GM12878 (cell line): ENCODE results near the gene SORBS2. TPM values are rescaled to one million over a fixed set of nuclear protein-coding genes. Genes with fewer than 3 reads are reported as not detected.
A peak's percentile ranks its signal among the peaks of the same experiment; 100 is the strongest.

Experiments used
- HDGF ChIP-seq: fragments of 450-650 bp; IDR thresholded peaks from 2 replicates; pipeline ENCODE4 v1.6.1; 2016; ENCODE audit warnings: antibody characterized with exemption
- MEF2A ChIP-seq: IDR thresholded peaks from 2 replicates; pipeline ENCODE4 v1.6.1; 2011; ENCODE audit warnings: low read depth, mild to moderate bottlenecking, low read length, moderate library complexity; ENCODE audit not compliant: insufficient read depth
- PML ChIP-seq: IDR thresholded peaks from 2 replicates; pipeline ENCODE4 v1.6.1; 2012; ENCODE audit warnings: low read length, inconsistent platforms
- RB1 ChIP-seq: fragments of 450-650 bp; formaldehyde crosslinking; IDR thresholded peaks from 2 replicates; pipeline ENCODE4 v1.6.1; 2017; ENCODE audit warnings: mild to moderate bottlenecking, borderline replicate concordance
- RUNX3 ChIP-seq: IDR thresholded peaks from 2 replicates; pipeline ENCODE4 v1.6.1; 2012; ENCODE audit warnings: low read length, inconsistent platforms
- TBL1XR1 ChIP-seq: IDR thresholded peaks from 2 replicates; pipeline ENCODE4 v1.6.1; 2012; ENCODE audit warnings: low read depth, low read length, improper control_type of control experiment
- USF2 ChIP-seq: IDR thresholded peaks from 2 replicates; pipeline ENCODE4 v1.6.1; 2011; ENCODE audit warnings: low read depth, low read length, improper control_type of control experiment, borderline replicate concordance
- polyA plus RNA-seq, 11 experiments: library from polyadenylated mRNA; depleted of rRNA in 4 of 11; unstranded in 6 of 11; stranded (reverse) in 5 of 11; fragments of >200 nt; fragmentation: Nextera tagmentation in 4 of 11; fragmentation: Illumina TruSeq in 1 of 11; extraction: Ambion mirVana in 4 of 11; extraction: Trizol in 1 of 11; gene quantifications; 1 replicate in 1 of 11; 2 replicates in 10 of 11; pipeline versions ENCODE4 v1.2.1 to v1.2.3, GENCODE V29; 2011 to 2016; ENCODE audit warnings: inconsistent platforms in 2 of 11, missing spikeins in 2 of 11, low read depth in 1 of 11
- total RNA-seq, 4 experiments: library from RNA; depleted of rRNA in 3 of 4; stranded (reverse); fragments of >200 nt in 3 of 4; fragmentation: Illumina TruSeq in 1 of 4; extraction: Trizol in 1 of 4; gene quantifications; 2 replicates each; pipeline versions ENCODE4 v1.2.1 to v1.2.3, GENCODE V29; 2013 to 2021
- TF ChIP-seq, protein P1 (sequence below): fragments of 450-650 bp; IDR thresholded peaks from 2 replicates; pipeline ENCODE4 v1.6.1; 2017; ENCODE audit warnings: mild to moderate bottlenecking, low read depth, inconsistent platforms; ENCODE audit not compliant: poor library complexity, severe bottlenecking
- TF ChIP-seq, protein P2 (sequence below): fragments of 450-650 bp; IDR thresholded peaks from 2 replicates; pipeline ENCODE4 v1.6.1; 2016; ENCODE audit warnings: mild to moderate bottlenecking

Gene SORBS2
- total and polyA plus RNA-seq, 10 of the 15 experiments (the other 5 are each of a cell fraction or from before 2014, with no cell fraction given) = 0.06 to 3.0 (median 0.79) TPM

DNA sequence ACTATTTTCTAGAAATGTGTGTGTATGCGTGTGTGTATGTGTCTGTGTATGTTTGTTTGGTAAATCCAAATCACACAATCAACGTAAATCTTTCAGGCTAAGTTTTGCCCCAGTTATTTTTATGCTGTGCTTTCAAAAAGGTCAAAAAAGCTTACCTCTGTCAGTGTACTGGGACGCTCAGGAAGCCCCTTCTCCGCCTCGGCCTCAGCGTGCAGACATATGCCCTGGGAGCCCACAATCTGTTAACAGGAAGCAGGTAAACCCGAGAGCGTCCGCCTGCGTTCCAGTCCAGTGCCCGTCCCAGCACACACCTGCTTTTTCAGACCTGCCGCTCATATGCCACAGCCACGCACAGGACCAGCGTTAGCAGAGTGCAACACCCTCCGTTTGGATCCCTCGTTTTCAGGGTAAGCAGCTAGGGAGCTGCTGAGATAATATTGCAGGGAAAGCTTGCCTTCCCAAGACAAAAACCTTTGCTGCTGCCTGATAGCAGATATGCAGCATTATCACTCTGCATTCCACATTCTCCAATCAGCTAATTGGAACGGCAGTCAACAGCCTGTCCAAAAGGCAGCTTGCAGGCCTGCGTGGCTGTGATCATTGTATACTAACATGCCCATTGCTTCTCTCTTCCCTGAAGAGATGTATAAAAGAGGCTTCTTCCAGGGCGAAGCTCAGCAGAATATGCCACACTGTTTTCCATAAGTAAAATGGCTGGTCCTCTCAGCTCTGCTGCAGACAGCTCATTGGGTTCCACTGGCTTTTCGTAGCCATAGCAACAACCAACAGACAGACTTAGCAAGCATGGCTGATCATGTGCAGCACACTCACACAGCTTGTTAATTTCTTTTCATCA is at the start of gene SORBS2 (continued):
- TF ChIP-seq, protein P1, sequence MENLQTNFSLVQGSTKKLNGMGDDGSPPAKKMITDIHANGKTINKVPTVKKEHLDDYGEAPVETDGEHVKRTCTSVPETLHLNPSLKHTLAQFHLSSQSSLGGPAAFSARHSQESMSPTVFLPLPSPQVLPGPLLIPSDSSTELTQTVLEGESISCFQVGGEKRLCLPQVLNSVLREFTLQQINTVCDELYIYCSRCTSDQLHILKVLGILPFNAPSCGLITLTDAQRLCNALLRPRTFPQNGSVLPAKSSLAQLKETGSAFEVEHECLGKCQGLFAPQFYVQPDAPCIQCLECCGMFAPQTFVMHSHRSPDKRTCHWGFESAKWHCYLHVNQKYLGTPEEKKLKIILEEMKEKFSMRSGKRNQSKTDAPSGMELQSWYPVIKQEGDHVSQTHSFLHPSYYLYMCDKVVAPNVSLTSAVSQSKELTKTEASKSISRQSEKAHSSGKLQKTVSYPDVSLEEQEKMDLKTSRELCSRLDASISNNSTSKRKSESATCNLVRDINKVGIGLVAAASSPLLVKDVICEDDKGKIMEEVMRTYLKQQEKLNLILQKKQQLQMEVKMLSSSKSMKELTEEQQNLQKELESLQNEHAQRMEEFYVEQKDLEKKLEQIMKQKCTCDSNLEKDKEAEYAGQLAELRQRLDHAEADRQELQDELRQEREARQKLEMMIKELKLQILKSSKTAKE = no peak
- TF ChIP-seq RUNX3 (peak; percentile 29; the same call in 1 of the 2 replicates), PML (no peak), RB1 (no peak), USF2 (no peak), MEF2A (no peak), HDGF (no peak), TBL1XR1 (no peak)
- TF ChIP-seq, protein P2, sequence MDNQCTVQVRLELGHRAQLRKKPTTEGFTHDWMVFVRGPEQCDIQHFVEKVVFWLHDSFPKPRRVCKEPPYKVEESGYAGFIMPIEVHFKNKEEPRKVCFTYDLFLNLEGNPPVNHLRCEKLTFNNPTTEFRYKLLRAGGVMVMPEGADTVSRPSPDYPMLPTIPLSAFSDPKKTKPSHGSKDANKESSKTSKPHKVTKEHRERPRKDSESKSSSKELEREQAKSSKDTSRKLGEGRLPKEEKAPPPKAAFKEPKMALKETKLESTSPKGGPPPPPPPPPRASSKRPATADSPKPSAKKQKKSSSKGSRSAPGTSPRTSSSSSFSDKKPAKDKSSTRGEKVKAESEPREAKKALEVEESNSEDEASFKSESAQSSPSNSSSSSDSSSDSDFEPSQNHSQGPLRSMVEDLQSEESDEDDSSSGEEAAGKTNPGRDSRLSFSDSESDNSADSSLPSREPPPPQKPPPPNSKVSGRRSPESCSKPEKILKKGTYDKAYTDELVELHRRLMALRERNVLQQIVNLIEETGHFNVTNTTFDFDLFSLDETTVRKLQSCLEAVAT = no peak
